SK-N-SH (cell line): ENCODE results near the gene MINDY1.

ENCODE experiments used
- TF ChIP-seq, protein P1 (sequence below): IDR thresholded peaks from 2 replicates; pipeline ENCODE4 v1.4.0; 2012; ENCODE audit warnings: low read depth, borderline replicate concordance
- TF ChIP-seq, protein P2 (sequence below): fragments of 200-600 bp; sonication (generic); IDR thresholded peaks from 2 replicates; pipeline ENCODE4 v1.6.1; 2017; ENCODE audit warnings: antibody characterized with exemption, mild to moderate bottlenecking, moderate library complexity

DNA sequence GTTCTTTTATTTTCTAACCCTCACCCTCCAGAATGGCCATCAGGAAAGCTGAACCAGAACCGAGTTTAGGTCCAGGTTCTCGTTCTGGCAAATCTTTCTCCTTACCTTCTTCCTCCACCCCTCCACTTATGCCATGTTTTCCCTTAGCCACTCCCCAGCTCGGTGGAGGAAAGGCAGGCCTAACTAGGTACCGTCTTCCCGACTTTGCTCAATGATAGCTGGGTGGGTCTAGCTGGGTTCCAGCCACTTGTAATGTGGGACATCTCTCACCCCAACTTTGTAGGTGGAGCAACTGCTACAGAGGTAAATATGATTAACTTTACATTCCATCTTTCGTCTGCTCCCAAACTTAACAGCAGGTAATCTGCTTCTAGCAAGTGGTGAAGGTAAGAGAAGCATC, 30.3 kb upstream of the MINDY1 start:
- TF ChIP-seq, protein P1, sequence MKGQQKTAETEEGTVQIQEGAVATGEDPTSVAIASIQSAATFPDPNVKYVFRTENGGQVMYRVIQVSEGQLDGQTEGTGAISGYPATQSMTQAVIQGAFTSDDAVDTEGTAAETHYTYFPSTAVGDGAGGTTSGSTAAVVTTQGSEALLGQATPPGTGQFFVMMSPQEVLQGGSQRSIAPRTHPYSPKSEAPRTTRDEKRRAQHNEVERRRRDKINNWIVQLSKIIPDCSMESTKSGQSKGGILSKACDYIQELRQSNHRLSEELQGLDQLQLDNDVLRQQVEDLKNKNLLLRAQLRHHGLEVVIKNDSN: no peak
- TF ChIP-seq, protein P2, sequence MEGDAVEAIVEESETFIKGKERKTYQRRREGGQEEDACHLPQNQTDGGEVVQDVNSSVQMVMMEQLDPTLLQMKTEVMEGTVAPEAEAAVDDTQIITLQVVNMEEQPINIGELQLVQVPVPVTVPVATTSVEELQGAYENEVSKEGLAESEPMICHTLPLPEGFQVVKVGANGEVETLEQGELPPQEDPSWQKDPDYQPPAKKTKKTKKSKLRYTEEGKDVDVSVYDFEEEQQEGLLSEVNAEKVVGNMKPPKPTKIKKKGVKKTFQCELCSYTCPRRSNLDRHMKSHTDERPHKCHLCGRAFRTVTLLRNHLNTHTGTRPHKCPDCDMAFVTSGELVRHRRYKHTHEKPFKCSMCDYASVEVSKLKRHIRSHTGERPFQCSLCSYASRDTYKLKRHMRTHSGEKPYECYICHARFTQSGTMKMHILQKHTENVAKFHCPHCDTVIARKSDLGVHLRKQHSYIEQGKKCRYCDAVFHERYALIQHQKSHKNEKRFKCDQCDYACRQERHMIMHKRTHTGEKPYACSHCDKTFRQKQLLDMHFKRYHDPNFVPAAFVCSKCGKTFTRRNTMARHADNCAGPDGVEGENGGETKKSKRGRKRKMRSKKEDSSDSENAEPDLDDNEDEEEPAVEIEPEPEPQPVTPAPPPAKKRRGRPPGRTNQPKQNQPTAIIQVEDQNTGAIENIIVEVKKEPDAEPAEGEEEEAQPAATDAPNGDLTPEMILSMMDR: no peak
